ENCODE data around the gene PPM1B. TPM values are rescaled to one million over a fixed set of nuclear protein-coding genes. Genes with fewer than 3 reads are reported as not detected.

PPM1B gene
- total and polyA plus RNA-seq, 7 experiments from 2014 or later, result 46.0 to 89.5 (median 74.7) TPM

GRCh38 chr2:44197816-44198215 lies 29.1 kb downstream of the PPM1B start:
- no peak for ATAC-seq
- Histone ChIP-seq H3K4me1 (ENCODE audit: control insufficient read depth in 2 of 2, insufficient read depth in 2 of 2, low read length in 2 of 2) (peaks cover 3 to 25% of the 10 kb centered on the region in 2 donors), H3K9me3 (ENCODE audit: control insufficient read depth in 2 of 3, low read length in 3 of 3) (no peaks in the 10 kb centered on the region), H3K4me3 (ENCODE audit: low read length) (no peak overlapping the region), H3K27me3 (ENCODE audit: control insufficient read depth in 2 of 2, insufficient read depth in 2 of 2, low read length in 2 of 2) (no peaks in the 10 kb centered on the region), H3K36me3 (ENCODE audit: control insufficient read depth in 2 of 3, insufficient read depth in 3 of 3, low read length in 3 of 3) (peaks cover 0 to 19% (median 3%) of the 10 kb centered on the region in 3 experiments), H3K27ac (ENCODE audit: low read depth, low read length) (no peak overlapping the region)
- ChIA-PET CTCF (interaction anchor here (0.6 kb wide), 1 partner anchor 46 kb away, joined by 5 read pairs; no protein-coding TSS in a partner anchor), POLR2A (no interaction called here)
- peak overlapping the region in 1 of 10 donors; percentile 10 for H3K4me3 Mint-ChIP-seq
- H3K27me3 Mint-ChIP-seq, result no peaks in the 10 kb centered on the region
- no peak for DNase-seq
- H3K9me3 Mint-ChIP-seq, result peaks cover 0 to 1% (median 0%) of the 10 kb centered on the region in 11 donors
- peak overlapping the region in 2 of 9 donors; percentile 36 to 57 for H3K27ac Mint-ChIP-seq
- H3K36me3 Mint-ChIP-seq, result peaks cover 10 to 47% (median 28%) of the 10 kb centered on the region in 5 donors
- peaks cover 19 to 82% (median 70%) of the 10 kb centered on the region in 7 donors for H3K4me1 Mint-ChIP-seq
- intact Hi-C loops (cut with micrococcal nuclease), result no loop called here

DNA sequence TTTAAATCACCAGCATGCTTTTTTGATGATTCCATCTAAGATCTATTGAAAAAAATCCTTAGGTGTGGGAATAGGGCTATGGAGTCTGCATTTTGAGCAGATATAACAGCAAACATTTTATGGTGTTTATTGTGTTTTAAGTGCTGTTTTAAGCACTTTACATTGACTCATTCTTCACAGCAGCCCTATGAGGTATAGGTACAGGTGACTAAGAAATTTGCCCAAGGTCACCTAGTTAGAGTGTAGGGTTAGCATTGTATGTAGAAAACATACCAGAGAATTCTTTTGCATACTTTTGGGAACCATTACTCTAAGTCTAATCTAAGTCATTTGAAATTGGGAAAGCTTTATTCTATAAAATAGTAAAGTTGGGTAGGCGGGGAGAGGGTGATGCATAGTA lies 31.3 kb downstream of the PPM1B start:
- H3K27me3 ChIP-seq (ENCODE audit: control insufficient read depth in 2 of 2, insufficient read depth in 2 of 2, low read length in 2 of 2), result no peaks in the 10 kb centered on the region
- intact Hi-C loops (cut with micrococcal nuclease), result loop anchor here in 1 of 2 donors (2.0 kb wide), 1 partner anchor 15 kb away; no protein-coding TSS in a partner anchor
- H3K36me3 Mint-ChIP-seq, result peaks cover 15 to 54% (median 41%) of the 10 kb centered on the region in 5 donors
- peaks cover 0 to 27% of the 10 kb centered on the region in 2 donors for H3K4me1 ChIP-seq (ENCODE audit: control insufficient read depth in 2 of 2, insufficient read depth in 2 of 2, low read length in 2 of 2)
- peak overlapping the region in 3 of 10 donors; percentile 15 to 33 (median 27) for H3K4me3 Mint-ChIP-seq
- peak overlapping the region in 2 of 9 donors; percentile 10 to 13 for H3K27ac Mint-ChIP-seq
- H3K27ac ChIP-seq (ENCODE audit: low read depth, low read length), result no peak overlapping the region
- no peaks in the 10 kb centered on the region for H3K9me3 ChIP-seq (ENCODE audit: control insufficient read depth in 2 of 3, low read length in 3 of 3)
- H3K36me3 ChIP-seq (ENCODE audit: control insufficient read depth in 2 of 3, insufficient read depth in 3 of 3, low read length in 3 of 3), result peaks cover 0 to 15% (median 3%) of the 10 kb centered on the region in 3 experiments
- H3K4me1 Mint-ChIP-seq, result peaks cover 25 to 89% (median 83%) of the 10 kb centered on the region in 7 donors
- no peaks in the 10 kb centered on the region for H3K27me3 Mint-ChIP-seq
- peaks cover 0 to 7% (median 0%) of the 10 kb centered on the region in 11 donors for H3K9me3 Mint-ChIP-seq
- no peak overlapping the region for H3K4me3 ChIP-seq (ENCODE audit: low read length)
- ChIA-PET POLR2A (interaction anchor here (1.3 kb wide), 1 partner anchor 45 kb away, joined by 7 read pairs; no protein-coding TSS in a partner anchor), CTCF (no interaction called here)
- ATAC-seq, result no peak
- DNase-seq, result no peak

GRCh38 chr2:44200759-44201158 lies 32.1 kb downstream of the PPM1B start:
- peaks cover 28 to 86% (median 83%) of the 10 kb centered on the region in 7 donors for H3K4me1 Mint-ChIP-seq
- no peak for DNase-seq
- no peak overlapping the region for H3K27ac ChIP-seq (ENCODE audit: low read depth, low read length)
- peaks cover 15 to 53% (median 40%) of the 10 kb centered on the region in 5 donors for H3K36me3 Mint-ChIP-seq
- peaks cover 0 to 7% (median 0%) of the 10 kb centered on the region in 11 donors for H3K9me3 Mint-ChIP-seq
- H3K4me3 ChIP-seq (ENCODE audit: low read length), result no peak overlapping the region
- ChIA-PET CTCF (no interaction called here), POLR2A (no interaction called here)
- no peaks in the 10 kb centered on the region for H3K27me3 Mint-ChIP-seq
- peak overlapping the region in 2 of 9 donors; percentile 1 to 8 for H3K27ac Mint-ChIP-seq
- H3K27me3 ChIP-seq (ENCODE audit: control insufficient read depth in 2 of 2, insufficient read depth in 2 of 2, low read length in 2 of 2), result no peaks in the 10 kb centered on the region
- peak overlapping the region in 6 of 10 donors; percentile 8 to 52 (median 28) for H3K4me3 Mint-ChIP-seq
- peaks cover 0 to 10% (median 3%) of the 10 kb centered on the region in 3 experiments for H3K36me3 ChIP-seq (ENCODE audit: control insufficient read depth in 2 of 3, insufficient read depth in 3 of 3, low read length in 3 of 3)
- intact Hi-C loops (cut with micrococcal nuclease), result loop anchor here in 1 of 2 donors (2.0 kb wide), 1 partner anchor 16 kb away; no protein-coding TSS in a partner anchor
- peaks cover 0 to 27% of the 10 kb centered on the region in 2 donors for H3K4me1 ChIP-seq (ENCODE audit: control insufficient read depth in 2 of 2, insufficient read depth in 2 of 2, low read length in 2 of 2)
- no peaks in the 10 kb centered on the region for H3K9me3 ChIP-seq (ENCODE audit: control insufficient read depth in 2 of 3, low read length in 3 of 3)
- no peak for ATAC-seq

DNA sequence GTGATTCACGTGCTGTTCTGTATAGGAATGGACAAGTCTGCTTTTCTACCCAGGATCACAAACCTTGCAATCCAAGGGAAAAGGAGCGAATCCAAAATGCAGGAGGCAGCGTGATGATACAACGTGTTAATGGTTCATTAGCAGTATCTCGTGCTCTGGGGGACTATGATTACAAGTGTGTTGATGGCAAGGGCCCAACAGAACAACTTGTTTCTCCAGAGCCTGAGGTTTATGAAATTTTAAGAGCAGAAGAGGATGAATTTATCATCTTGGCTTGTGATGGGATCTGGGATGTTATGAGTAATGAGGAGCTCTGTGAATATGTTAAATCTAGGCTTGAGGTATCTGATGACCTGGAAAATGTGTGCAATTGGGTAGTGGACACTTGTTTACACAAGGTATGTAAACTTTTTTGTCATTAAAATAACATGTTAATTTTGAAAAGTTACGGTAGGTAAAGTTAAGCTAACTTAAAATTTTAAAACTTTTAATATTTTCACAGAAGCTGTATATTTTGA lies 33.0 kb downstream of the PPM1B start:
- peaks cover 28 to 84% (median 76%) of the 10 kb centered on the region in 7 donors for H3K4me1 Mint-ChIP-seq
- POLR2A ChIA-PET, result no interaction called here

DNA sequence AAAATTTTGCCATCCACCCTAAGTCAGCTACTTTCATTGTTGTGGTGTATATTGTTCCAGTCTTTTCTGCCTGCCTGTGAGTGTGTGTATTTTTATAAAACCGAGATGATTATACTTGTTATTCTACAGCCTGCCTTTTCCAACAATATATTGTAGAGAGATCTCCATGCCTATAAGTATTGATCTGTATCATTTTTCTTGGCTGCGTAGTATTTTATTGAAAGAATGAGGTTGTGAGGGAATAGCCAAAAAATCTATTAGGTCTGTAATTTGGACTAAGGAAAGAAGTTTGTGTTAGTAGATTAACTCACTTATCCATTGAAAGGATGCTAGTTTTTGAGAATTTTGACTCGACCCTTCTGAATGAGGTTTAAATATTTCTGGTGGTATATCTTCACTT lies 34.9 kb downstream of the PPM1B start:
- Mint-ChIP-seq H3K4me1 (peaks cover 28 to 76% (median 62%) of the 10 kb centered on the region in 7 donors), H3K27me3 (no peaks in the 10 kb centered on the region), H3K27ac (peak overlapping the region in 3 of 9 donors; percentile 66 to 72 (median 70)), H3K36me3 (peaks cover 15 to 39% (median 33%) of the 10 kb centered on the region in 5 donors), H3K4me3 (peak overlapping the region in 3 of 10 donors; percentile 19 to 24 (median 22)), H3K9me3 (peaks cover 0 to 7% (median 0%) of the 10 kb centered on the region in 11 donors)
- Histone ChIP-seq H3K9me3 (ENCODE audit: control insufficient read depth in 2 of 3, low read length in 3 of 3) (no peaks in the 10 kb centered on the region), H3K4me3 (ENCODE audit: low read length) (no peak overlapping the region), H3K27me3 (ENCODE audit: control insufficient read depth in 2 of 2, insufficient read depth in 2 of 2, low read length in 2 of 2) (no peaks in the 10 kb centered on the region), H3K4me1 (ENCODE audit: control insufficient read depth in 2 of 2, insufficient read depth in 2 of 2, low read length in 2 of 2) (peaks cover 0 to 14% of the 10 kb centered on the region in 2 donors), H3K36me3 (ENCODE audit: control insufficient read depth in 2 of 3, insufficient read depth in 3 of 3, low read length in 3 of 3) (peaks cover 0 to 8% (median 3%) of the 10 kb centered on the region in 3 experiments), H3K27ac (ENCODE audit: low read depth, low read length) (no peak overlapping the region)
- ChIA-PET CTCF (no interaction called here), POLR2A (no interaction called here)
- intact Hi-C loops (cut with micrococcal nuclease), result loop anchor here in 1 of 2 donors (2.0 kb wide), 1 partner anchor 13 kb away; no protein-coding TSS in a partner anchor
- no peak for ATAC-seq
- DNase-seq, result no peak

More for the DNA sequence above, 33.0 kb downstream of the PPM1B start:
- H3K4me3 Mint-ChIP-seq, result peak overlapping the region in 6 of 10 donors; percentile 2 to 61 (median 20)
- peaks cover 0 to 8% (median 3%) of the 10 kb centered on the region in 3 experiments for H3K36me3 ChIP-seq (ENCODE audit: control insufficient read depth in 2 of 3, insufficient read depth in 3 of 3, low read length in 3 of 3)
- no peaks in the 10 kb centered on the region for H3K9me3 ChIP-seq (ENCODE audit: control insufficient read depth in 2 of 3, low read length in 3 of 3)
- H3K27ac ChIP-seq (ENCODE audit: low read depth, low read length), result no peak overlapping the region
- peaks cover 15 to 45% (median 33%) of the 10 kb centered on the region in 5 donors for H3K36me3 Mint-ChIP-seq
- no peak overlapping the region for H3K4me3 ChIP-seq (ENCODE audit: low read length)
- H3K27me3 ChIP-seq (ENCODE audit: control insufficient read depth in 2 of 2, insufficient read depth in 2 of 2, low read length in 2 of 2), result no peaks in the 10 kb centered on the region
- DNase-seq (no peak), ATAC-seq (no peak)
- peak overlapping the region in 5 of 9 donors; percentile 6 to 76 (median 29) for H3K27ac Mint-ChIP-seq
- CTCF ChIA-PET, result interaction anchor here (0.8 kb wide), 1 partner anchor 11 kb away, joined by 3 read pairs; no protein-coding TSS in a partner anchor
- no peaks in the 10 kb centered on the region for H3K27me3 Mint-ChIP-seq
- H3K4me1 ChIP-seq (ENCODE audit: control insufficient read depth in 2 of 2, insufficient read depth in 2 of 2, low read length in 2 of 2), result peaks cover 0 to 20% of the 10 kb centered on the region in 2 donors
- peaks cover 0 to 7% (median 0%) of the 10 kb centered on the region in 11 donors for H3K9me3 Mint-ChIP-seq
- intact Hi-C loops (cut with micrococcal nuclease), result loop anchor here in 1 of 2 donors (2.0 kb wide), 2 partner anchors 15 to 17 kb away; no protein-coding TSS in a partner anchor

- H3K9me3 ChIP-seq (ENCODE audit: control insufficient read depth in 2 of 3, low read length in 3 of 3), result no peaks in the 10 kb centered on the region
- H3K27me3 Mint-ChIP-seq, result no peaks in the 10 kb centered on the region
- peak overlapping the region in 5 of 10 donors; percentile 24 to 57 (median 43) for H3K4me3 Mint-ChIP-seq
- DNase-seq, result no peak
- intact Hi-C loops (cut with micrococcal nuclease), result no loop called here
- H3K27me3 ChIP-seq (ENCODE audit: control insufficient read depth in 2 of 2, insufficient read depth in 2 of 2, low read length in 2 of 2), result no peaks in the 10 kb centered on the region
- peaks cover 0 to 9% of the 10 kb centered on the region in 2 donors for H3K4me1 ChIP-seq (ENCODE audit: control insufficient read depth in 2 of 2, insufficient read depth in 2 of 2, low read length in 2 of 2)
- H3K4me1 Mint-ChIP-seq, result peaks cover 24 to 66% (median 55%) of the 10 kb centered on the region in 7 donors
- no peak overlapping the region for H3K27ac ChIP-seq (ENCODE audit: low read depth, low read length)
- peak overlapping the region in 7 of 9 donors; percentile 2 to 85 (median 40) for H3K27ac Mint-ChIP-seq
- H3K36me3 Mint-ChIP-seq, result peaks cover 15 to 47% (median 43%) of the 10 kb centered on the region in 5 donors
- peaks cover 0 to 19% (median 8%) of the 10 kb centered on the region in 3 experiments for H3K36me3 ChIP-seq (ENCODE audit: control insufficient read depth in 2 of 3, insufficient read depth in 3 of 3, low read length in 3 of 3)
- CTCF ChIA-PET, result no interaction called here
- H3K9me3 Mint-ChIP-seq, result peaks cover 0 to 7% (median 0%) of the 10 kb centered on the region in 11 donors
- H3K4me3 ChIP-seq (ENCODE audit: low read length), result no peak overlapping the region
- no peak for ATAC-seq
- POLR2A ChIA-PET, result no interaction called here
Observed at GRCh38 chr2:44205169-44205568, 36.5 kb downstream of the PPM1B start.
